ENCODE results near the gene SCGB1D1. TPM values are rescaled to one million over a fixed set of nuclear protein-coding genes. Genes with fewer than 3 reads are reported as not detected.

SCGB1D1 gene
- total and polyA plus RNA-seq, 2 experiments from 2014 or later: not detected

DNA sequence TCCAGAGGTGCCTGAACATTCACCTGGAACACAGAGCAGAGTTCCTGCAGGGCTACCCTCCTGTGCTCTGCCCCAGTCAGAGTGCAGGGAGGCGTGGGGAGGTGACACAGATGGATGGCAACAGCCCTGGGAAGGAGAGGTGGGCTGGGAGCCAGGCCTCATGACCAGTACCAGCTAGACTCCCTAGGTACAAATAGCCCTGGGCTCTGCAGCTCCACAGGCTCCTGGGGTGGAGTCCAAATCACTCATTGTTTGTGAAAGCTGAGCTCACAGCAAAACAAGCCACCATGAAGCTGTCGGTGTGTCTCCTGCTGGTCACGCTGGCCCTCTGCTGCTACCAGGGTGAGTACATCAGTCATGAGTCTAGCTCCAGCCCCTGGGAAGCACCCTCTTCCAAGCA lies 52.0 kb downstream of the SCGB1D1 start, which contains the start of gene SCGB1D2:
Gene SCGB1D2, plus strand, starts transcription at position 219 of the 400 bp plus-strand sequence. Its CDS starts 69 bp downstream, at position 288.
- no peaks in the 10 kb centered on the region for H3K9me3 Mint-ChIP-seq
- peak; percentile 55 for ATAC-seq
- H3K36me3 Mint-ChIP-seq (ENCODE audit: low read depth): no peaks in the 10 kb centered on the region
- Histone ChIP-seq H3K9me2 (ENCODE audit: insufficient read depth) (no peaks in the 10 kb centered on the region), H3K4me3 (no peak within 1 kb of the TSS), H2AFZ (no peak within 1 kb of the TSS; the same call in 1 of the 2 replicates), H3K79me2 (replicated peaks; ENCODE audit: insufficient read depth) (no peaks in the 10 kb centered on the region), H3K4me1 (ENCODE audit: insufficient read depth) (no peaks in the 10 kb centered on the region), H3K27ac (ENCODE audit: low read depth) (no peak within 1 kb of the TSS), H3K4me2 (no peak within 1 kb of the TSS), H4K20me1 (replicated peaks; ENCODE audit: insufficient read depth) (no peaks in the 10 kb centered on the region), H3K27me3 (ENCODE audit: insufficient read depth) (no peaks in the 10 kb centered on the region), H3K36me3 (ENCODE audit: insufficient read depth) (no peaks in the 10 kb centered on the region), H3F3A (replicated peaks; ENCODE audit: low read depth) (no peaks in the 10 kb centered on the region)
- H3K27ac Mint-ChIP-seq: no peak within 1 kb of the TSS
- no peak for TF ChIP-seq EZH2 (IDR thresholded peaks at IDR 0.05; ENCODE audit: low read depth, unreplicated experiment)
- no peak for TF ChIP-seq CTCF (conservative IDR thresholded peaks at IDR 0.05; ENCODE audit: low read depth in 2 of 2)
- no peak for TF ChIP-seq JUNB (IDR thresholded peaks at IDR 0.05; ENCODE audit: unreplicated experiment)
- no peak for TF ChIP-seq CREB1 (CRISPR knock-in tag; IDR thresholded peaks at IDR 0.05; ENCODE audit: low read depth)
- TF ChIP-seq REST (IDR thresholded peaks at IDR 0.05; ENCODE audit: unreplicated experiment): no peak
- TF ChIP-seq NANOG (IDR thresholded peaks at IDR 0.05; ENCODE audit: borderline replicate concordance): no peak
- TF ChIP-seq, protein P1, sequence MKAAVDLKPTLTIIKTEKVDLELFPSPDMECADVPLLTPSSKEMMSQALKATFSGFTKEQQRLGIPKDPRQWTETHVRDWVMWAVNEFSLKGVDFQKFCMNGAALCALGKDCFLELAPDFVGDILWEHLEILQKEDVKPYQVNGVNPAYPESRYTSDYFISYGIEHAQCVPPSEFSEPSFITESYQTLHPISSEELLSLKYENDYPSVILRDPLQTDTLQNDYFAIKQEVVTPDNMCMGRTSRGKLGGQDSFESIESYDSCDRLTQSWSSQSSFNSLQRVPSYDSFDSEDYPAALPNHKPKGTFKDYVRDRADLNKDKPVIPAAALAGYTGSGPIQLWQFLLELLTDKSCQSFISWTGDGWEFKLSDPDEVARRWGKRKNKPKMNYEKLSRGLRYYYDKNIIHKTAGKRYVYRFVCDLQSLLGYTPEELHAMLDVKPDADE (IDR thresholded peaks at IDR 0.05): no peak
- no peak for TF ChIP-seq ZNF114 (CRISPR knock-in tag; IDR thresholded peaks at IDR 0.05)
- TF ChIP-seq, protein P2, sequence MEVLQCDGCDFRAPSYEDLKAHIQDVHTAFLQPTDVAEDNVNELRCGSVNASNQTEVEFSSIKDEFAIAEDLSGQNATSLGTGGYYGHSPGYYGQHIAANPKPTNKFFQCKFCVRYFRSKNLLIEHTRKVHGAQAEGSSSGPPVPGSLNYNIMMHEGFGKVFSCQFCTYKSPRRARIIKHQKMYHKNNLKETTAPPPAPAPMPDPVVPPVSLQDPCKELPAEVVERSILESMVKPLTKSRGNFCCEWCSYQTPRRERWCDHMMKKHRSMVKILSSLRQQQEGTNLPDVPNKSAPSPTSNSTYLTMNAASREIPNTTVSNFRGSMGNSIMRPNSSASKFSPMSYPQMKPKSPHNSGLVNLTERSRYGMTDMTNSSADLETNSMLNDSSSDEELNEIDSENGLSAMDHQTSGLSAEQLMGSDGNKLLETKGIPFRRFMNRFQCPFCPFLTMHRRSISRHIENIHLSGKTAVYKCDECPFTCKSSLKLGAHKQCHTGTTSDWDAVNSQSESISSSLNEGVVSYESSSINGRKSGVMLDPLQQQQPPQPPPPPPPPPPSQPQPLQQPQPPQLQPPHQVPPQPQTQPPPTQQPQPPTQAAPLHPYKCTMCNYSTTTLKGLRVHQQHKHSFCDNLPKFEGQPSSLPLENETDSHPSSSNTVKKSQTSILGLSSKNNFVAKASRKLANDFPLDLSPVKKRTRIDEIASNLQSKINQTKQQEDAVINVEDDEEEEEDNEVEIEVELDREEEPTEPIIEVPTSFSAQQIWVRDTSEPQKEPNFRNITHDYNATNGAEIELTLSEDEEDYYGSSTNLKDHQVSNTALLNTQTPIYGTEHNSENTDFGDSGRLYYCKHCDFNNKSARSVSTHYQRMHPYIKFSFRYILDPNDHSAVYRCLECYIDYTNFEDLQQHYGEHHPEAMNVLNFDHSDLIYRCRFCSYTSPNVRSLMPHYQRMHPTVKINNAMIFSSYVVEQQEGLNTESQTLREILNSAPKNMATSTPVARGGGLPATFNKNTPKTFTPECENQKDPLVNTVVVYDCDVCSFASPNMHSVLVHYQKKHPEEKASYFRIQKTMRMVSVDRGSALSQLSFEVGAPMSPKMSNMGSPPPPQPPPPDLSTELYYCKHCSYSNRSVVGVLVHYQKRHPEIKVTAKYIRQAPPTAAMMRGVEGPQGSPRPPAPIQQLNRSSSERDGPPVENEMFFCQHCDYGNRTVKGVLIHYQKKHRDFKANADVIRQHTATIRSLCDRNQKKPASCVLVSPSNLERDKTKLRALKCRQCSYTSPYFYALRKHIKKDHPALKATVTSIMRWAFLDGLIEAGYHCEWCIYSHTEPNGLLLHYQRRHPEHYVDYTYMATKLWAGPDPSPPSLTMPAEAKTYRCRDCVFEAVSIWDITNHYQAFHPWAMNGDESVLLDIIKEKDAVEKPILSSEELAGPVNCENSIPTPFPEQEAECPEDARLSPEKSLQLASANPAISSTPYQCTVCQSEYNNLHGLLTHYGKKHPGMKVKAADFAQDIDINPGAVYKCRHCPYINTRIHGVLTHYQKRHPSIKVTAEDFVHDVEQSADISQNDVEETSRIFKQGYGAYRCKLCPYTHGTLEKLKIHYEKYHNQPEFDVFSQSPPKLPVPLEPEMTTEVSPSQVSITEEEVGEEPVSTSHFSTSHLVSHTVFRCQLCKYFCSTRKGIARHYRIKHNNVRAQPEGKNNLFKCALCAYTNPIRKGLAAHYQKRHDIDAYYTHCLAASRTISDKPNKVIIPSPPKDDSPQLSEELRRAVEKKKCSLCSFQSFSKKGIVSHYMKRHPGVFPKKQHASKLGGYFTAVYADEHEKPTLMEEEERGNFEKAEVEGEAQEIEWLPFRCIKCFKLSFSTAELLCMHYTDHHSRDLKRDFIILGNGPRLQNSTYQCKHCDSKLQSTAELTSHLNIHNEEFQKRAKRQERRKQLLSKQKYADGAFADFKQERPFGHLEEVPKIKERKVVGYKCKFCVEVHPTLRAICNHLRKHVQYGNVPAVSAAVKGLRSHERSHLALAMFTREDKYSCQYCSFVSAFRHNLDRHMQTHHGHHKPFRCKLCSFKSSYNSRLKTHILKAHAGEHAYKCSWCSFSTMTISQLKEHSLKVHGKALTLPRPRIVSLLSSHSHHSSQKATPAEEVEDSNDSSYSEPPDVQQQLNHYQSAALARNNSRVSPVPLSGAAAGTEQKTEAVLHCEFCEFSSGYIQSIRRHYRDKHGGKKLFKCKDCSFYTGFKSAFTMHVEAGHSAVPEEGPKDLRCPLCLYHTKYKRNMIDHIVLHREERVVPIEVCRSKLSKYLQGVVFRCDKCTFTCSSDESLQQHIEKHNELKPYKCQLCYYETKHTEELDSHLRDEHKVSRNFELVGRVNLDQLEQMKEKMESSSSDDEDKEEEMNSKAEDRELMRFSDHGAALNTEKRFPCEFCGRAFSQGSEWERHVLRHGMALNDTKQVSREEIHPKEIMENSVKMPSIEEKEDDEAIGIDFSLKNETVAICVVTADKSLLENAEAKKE (CRISPR knock-in tag; IDR thresholded peaks at IDR 0.05): no peak
- no peak for TF ChIP-seq STAT1 (IDR thresholded peaks at IDR 0.05; ENCODE audit: unreplicated experiment)
- no peak for TF ChIP-seq POLR2AphosphoS5 (IDR thresholded peaks at IDR 0.05; ENCODE audit: low read depth)
- TF ChIP-seq EZH2phosphoT487 (IDR thresholded peaks at IDR 0.05; ENCODE audit: unreplicated experiment): no peak
- no peak for TF ChIP-seq ZNF331 (CRISPR knock-in tag; IDR thresholded peaks at IDR 0.05; ENCODE audit: low read depth)
- DNase-seq (ENCODE audit: low spot score): peak; percentile 17
- no peaks in the 10 kb centered on the region; the same call in 2 of the 3 replicates for H3K4me1 Mint-ChIP-seq
- H3K27me3 Mint-ChIP-seq (ENCODE audit: insufficient read depth, low read depth, poor library complexity): peaks cover 6% of the 10 kb centered on the region
- H3K4me3 Mint-ChIP-seq: no peak within 1 kb of the TSS

Measured in GM23338 (cell line).